ENCODE data around the gene DOK7.

DNA sequence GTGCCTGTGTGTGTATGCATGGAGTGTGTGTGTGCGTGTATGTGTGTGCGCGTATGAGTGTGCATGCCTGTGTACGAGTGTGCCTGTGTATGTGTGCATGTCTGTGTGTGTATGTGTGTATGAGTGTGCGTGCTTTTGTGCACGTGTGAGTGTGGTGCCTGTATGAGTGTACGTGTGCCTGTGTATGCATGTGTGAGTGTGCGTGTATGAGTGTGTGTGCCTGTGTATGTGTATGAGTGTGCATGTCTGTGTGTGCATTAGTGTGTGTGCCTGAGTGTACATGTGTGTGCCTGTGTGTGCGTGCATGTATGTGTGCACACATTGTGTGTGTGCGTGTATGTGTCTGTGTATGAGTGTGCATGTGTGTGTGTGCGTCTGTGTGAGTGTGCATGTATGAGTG lies 5.7 kb downstream of the DOK7 start:
- no peak for TF ChIP-seq POLR2A (IDR thresholded peaks at IDR 0.05)
- TF ChIP-seq, protein P1, sequence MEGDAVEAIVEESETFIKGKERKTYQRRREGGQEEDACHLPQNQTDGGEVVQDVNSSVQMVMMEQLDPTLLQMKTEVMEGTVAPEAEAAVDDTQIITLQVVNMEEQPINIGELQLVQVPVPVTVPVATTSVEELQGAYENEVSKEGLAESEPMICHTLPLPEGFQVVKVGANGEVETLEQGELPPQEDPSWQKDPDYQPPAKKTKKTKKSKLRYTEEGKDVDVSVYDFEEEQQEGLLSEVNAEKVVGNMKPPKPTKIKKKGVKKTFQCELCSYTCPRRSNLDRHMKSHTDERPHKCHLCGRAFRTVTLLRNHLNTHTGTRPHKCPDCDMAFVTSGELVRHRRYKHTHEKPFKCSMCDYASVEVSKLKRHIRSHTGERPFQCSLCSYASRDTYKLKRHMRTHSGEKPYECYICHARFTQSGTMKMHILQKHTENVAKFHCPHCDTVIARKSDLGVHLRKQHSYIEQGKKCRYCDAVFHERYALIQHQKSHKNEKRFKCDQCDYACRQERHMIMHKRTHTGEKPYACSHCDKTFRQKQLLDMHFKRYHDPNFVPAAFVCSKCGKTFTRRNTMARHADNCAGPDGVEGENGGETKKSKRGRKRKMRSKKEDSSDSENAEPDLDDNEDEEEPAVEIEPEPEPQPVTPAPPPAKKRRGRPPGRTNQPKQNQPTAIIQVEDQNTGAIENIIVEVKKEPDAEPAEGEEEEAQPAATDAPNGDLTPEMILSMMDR (IDR thresholded peaks at IDR 0.05) = no peak
